LoVo (cell line): ENCODE data around the gene BCR.

ENCODE experiments used
- DNase-seq: peaks from one replicate; pipeline ENCODE4 v3.0.0-alpha.2; 2016; ENCODE audit warnings: low spot score

BCR gene

DNA sequence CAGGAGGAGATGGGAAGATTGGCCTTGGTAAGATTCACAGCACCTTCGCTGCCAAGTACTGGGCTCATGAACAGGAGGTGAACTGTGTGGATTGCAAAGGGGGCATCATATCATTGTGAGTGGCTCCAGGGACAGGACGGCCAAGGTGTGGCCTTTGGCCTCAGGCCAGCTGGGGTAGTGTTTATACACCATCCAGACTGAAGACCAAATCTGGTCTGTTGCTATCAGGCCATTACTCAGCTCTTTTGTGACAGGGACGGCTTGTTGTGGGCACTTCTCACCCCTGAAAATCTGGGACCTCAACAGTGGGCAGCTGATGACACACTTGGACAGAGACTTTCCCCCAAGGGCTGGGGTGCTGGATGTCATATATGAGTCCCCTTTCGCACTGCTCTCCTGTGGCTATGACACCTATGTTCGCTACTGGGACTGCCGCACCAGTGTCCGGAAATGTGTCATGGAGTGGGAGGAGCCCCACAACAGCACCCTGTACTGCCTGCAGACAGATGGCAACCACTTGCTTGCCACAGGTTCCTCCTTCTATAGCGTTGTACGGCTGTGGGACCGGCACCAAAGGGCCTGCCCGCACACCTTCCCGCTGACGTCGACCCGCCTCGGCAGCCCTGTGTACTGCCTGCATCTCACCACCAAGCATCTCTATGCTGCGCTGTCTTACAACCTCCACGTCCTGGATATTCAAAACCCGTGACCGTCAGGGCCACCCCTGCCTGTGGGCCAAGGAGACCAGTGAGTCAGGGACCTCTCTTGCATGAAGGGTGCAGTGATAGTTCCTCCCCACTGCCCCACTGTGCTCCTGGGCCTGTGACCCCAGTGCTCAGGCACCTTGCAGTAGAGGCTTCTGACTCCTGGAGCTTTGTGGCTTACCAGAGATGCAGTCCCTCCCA is 83.6 kb downstream of the BCR start:
- DNase-seq = no peak

DNA sequence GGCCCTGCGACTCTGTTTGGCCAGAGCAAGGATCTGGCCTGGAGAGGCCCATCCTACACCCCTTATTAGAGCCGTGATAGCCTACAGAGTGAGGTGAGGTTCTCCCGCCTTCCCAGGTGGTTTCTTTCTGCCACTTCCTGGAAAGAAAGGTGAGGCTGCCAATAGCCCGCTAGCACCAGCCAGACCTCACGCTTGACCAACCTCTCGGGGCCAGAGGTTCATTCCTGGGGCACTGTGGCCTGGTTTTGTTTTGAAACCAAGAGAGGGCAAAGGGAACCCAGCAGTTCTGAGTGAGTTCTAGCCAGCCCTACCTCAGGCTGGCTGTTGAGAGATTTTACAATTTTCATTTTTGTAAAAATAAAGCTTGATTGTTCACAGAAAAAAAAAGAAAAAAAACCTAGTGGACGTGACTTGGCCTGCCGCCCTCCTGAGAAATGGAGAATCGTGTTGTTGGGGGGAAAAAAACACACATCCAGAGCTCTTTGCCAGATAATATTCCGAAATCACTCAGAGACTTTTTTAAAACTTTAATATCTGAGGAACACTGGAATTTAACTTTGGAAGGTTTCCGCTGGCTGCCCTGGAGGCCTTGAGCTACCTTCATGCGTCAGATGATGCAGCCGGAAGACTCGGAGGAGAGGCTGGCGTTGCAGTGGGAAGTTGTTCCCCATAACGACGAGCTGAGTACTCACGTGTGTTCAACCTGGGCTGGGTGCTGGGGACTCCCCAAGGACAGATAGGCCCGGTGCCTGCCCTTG is 84.5 kb downstream of the BCR start:
- DNase-seq = no peak

DNA sequence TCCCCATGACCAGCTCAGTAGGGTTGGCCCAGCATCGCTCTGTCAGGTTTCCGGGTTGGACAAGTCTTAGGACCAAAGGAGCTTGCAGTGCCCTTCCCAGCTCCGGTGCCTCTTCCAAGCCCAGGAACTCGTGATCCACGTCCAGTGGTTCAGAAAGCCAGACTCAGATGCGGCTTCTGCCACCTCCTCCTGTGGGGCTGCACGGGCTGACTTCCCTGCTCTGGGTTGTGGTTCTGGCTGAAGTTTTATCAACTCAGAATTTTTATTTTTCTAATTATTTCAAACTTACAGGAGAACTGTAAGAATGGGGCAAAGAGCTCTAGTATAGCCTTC is 85.0 kb downstream of the BCR start:
- no peak for DNase-seq

DNA sequence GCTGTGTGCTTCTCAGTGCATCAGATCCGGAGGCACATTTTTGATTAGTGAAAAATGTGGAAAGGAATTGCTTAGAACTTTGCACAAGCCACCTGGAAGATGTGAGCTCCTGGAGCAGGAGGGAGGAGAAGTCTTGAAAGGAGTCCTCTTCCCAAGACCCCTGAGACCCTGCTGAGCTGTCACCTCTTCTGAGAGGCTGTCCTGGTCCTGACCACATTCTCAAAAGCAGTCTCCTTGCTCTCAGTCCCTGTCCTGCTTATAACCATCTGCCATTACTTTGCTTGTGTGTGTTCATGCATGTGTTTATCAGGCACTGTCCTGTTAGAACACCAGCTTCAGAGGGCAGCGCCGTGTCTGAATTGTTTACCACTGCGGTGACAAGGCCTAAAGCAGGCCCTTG is 86.5 kb downstream of the BCR start:
- DNase-seq = no peak

DNA sequence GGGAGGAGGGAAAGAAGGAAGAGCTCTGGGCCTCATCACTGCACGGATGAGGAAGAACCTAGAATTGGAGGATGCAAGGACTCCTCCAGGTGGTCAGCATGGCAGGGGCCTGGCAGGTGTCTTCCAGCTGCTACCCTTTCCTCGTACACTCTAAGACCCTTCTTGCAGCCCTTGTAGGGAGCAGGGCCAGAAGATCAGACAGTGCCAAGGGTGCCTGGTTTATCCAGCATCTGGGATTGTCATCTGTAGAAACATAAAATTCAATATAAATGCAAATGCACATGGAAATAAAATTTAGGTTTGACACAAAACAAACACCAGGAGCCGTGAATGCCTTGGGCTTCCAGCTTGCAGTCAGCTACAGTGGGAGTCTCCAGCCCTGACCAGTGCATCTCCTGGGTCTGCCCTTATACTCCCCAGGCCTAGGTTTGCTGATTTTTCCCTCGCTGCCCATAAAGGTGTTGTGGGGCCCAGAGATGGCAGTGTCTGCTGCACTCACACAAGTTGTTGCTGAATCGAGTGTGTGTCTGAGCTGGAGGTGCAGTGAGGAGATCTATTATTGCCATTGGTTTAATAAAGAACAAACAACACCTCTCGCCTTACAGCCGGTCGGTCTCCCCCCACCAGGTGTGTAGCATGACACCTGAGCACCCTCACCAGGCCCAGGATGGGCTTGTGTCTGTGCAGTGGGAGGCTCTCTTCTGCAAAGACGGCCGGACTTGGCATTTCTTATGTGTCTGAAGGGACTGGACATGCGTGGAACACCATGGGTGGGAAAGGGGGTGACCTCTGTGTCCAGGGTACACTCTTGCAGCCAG is 87.1 kb downstream of the BCR start:
- no peak for DNase-seq

DNA sequence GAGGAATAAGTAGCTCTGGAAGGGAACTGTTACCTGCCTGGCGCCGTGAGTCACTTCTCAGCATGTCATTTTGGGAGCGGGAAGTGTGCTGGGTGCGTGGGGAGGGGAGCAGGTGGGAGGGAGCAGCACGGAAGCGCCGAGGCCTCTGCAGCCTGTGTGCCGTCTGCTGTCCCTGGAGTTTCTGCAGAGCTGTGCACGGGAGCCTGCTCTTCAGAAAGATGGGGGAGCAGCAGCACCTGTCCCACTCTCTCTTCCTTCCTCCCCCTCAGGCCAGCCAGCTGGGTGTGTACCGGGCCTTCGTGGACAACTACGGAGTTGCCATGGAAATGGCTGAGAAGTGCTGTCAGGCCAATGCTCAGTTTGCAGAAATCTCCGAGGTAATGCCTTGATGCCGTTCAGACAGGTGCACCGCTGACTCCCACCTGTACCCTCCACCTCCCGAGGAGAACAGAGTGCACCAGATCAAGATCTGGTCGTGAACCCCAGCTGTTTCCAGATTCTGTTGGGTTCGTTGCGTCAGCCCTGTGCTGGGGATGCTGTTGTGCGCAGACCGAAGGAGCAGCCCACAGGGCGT is 87.9 kb downstream of the BCR start:
- no peak for DNase-seq

DNA sequence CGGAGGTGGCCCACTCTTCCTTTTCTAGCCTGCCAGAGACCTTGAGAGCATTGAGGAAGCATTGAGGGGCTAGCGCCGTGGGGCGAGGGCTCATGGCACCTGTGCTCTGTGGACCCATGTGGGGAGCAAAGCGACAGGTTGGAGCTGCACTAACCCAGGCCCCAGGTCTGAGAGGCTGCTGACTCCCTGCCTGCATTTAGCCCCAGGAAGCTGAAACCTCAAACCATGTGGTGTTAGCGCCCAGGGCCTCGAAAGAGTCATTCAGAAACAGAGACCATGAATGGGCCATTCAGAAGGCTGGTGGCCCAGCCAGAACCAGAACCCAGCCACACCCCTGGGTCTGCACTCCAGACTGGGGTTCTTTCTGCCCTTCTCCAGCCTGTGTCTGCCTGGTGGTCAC is 88.6 kb downstream of the BCR start:
- no peak for DNase-seq

DNA sequence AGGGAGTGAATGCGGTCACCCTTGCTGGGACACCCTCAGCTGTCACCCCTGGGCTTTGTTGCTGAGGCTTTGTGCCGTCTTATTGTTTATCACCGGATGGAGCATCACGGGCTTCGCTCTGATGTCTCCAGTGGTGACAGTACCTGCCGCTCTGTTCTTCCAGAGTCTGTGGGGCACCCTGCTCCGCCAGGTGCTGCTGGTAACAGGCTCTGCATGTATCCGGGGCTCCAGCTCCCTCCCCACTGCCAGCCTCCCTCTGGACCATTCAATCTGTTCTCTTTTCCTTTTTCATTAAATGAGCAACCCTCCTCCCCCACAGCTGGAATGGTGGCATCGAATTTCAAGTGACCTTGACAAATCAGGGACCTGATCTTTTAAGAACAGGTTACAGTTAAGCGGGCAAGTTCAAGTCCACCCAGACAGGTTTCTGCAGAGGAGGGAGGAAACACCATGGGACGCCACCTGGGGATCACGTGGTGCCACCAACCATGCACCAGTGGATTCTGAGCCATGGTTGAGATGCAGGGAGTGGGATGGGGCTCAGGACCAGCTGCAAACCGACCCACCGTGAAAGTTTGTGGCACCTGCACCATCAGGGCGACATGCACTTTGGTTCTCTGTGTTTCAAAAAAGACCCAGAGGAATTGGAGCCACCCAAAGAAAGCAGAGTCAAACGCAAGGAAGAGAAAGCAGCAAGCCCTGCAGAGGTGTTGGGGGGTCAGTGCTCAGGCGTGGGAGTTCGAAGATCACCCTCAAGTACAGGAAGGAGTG is 89.3 kb downstream of the BCR start:
- no peak for DNase-seq

DNA sequence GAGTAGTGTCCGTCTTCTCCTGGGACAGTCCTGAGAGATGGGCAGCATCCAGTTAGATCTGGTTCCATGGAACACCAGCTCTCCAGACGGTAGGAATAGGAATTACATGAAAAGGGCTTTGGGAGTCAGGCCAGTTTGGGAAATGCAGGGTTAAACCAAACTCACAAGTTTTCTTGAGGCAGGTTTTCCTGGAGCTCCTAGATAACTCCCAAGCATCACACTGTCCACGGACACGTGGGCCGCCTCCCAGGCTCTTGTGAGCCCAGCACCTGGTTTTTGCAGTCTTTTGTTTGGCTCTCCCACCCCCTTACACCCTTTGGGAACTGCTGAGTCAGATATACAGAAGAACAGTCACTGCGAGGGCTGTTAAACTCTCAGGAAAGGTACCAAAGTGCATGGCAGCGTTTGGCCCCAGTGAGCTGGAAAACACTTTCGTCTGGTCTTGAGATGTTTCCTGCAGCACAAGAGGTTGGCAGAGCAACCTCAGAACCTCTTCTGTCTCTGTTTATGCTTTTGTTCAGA is 90.0 kb downstream of the BCR start:
- DNase-seq = no peak

DNA sequence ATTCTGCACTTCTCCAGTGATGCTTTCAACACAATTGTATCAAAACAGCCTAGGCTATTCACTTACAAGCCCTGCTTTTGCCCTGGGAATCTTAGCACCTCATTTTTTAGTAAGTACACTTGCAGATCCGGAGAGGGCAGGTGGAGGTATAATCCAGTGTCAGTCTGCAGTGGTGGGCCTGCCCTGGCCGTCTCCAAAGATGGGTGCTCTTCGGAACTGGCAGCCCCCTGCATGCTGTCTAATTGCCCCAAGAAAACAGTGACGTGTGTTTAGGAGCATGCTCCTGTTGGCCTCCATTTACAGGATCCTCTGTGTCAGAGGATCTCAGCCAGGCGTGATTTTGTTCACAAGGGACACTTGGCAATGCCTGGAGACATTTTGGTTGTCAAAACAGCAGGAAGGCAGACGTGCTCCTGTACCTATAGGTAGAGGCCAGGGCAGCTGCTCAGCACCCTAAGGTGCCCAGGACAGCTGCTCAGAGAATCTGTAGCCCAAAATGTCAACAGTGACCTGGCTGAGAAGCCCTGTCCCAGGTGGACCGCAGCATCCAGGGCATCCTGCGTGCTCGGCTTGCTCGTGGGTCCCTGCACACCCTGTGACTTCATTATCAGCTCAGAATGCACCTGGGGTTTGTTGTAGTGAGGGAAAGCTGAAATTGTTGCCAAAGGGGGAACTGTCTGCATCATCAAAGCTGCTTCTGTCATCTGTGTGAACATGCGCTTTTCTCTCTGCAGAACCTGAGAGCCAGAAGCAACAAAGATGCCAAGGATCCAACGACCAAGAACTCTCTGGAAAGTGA is 90.7 kb downstream of the BCR start:
- DNase-seq = no peak

DNA sequence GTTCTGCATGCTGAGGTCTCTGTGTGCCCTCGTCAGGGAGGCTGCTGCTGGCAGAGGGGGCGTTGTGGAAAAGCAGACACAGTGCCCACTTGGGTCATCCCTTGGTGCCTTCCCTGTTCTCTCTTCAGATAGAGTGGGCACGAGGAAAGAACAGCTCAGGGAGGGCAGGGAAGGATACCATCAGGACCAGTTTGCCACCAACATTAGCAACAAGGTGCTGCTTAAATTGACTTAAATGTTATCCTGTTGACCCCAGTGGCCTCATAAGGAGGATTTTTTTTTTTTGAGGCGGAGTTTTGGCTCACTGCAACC is 91.2 kb downstream of the BCR start:
- no peak for DNase-seq

DNA sequence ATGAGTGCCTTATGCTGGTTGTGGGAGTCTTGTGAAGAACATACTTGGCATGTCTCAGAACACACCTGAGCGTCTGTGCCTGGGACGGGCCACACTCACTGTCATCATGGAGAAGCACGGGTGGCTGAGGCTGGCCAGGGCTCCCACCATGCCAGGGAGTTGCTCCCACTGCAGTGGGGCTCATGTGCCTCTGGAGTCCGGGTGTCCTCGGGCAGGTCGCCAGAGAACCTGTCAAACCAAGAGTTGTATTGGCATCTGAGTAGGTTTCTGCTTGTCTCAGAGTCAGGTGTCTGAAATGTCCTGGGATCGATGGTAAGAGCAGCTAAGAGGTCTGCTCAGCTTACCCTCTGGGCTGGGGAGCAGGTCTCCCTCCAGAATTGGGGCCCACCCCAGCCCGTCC is 92.1 kb downstream of the BCR start:
- DNase-seq = no peak

DNA sequence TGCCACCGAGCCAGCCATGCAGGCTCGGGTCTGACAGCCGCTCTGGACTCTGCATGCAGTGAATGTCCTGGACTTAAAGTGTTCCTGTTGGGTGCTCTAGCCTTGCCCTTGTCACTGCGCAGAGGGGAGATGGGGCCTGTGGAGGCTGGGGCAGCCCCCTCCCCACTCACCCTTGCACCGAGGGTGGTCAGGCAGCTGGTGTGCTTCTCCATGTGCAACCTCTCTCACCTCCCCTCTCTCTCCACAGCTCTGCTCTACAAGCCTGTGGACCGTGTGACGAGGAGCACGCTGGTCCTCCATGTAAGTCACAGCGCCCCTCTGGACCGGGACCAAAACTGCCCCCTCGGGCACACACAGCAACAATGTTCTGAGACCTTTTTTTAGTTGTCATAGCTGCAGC is 92.5 kb downstream of the BCR start:
- no peak for DNase-seq

DNA sequence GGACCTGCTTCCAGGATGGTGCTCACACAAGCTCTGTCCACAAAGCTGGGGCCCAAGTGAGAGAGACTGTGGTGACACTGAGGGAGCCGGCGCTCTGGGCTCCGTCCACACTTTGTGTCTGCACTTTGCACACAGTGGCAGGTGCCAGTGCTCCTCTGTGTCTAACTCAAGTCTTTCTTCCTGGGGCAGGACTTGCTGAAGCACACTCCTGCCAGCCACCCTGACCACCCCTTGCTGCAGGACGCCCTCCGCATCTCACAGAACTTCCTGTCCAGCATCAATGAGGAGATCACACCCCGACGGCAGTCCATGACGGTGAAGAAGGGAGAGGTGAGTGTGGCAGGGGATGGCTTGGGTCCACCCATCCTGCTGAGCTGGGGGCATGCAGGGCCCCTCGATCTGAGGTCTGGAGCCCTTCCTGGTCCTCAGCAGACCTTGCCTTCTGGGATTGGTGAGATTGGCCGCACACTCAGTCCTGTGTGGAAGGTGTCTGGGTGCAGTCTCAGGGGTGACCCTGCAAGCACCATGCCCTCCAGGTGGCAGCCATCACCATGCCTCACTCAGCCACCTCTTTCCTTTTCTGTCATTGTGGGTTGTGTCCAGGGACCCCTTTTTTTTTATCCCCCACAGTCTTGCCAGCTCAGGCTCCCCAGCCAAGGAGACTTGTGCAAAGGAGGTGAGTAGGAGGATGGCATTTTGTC is 93.3 kb downstream of the BCR start:
- no peak for DNase-seq

DNA sequence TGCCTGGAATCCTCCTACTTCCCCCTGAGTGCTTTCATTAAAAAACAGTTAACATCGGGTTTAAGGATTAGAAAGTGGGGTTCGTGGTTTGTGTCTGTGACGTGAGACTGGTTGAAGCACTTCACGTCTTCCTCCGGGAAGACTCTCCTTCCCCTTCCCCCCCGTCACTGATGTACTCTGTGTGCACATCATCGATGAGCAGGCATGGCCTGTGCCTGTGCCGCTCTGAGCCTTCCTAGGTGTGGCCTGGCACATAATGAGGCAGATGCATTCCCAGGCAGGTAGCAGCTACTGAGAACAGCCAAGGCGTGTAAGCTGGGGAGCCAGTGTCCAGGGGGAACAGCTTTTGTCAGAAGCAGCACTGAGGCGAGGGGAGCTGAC is 93.8 kb downstream of the BCR start:
- DNase-seq = no peak

DNA sequence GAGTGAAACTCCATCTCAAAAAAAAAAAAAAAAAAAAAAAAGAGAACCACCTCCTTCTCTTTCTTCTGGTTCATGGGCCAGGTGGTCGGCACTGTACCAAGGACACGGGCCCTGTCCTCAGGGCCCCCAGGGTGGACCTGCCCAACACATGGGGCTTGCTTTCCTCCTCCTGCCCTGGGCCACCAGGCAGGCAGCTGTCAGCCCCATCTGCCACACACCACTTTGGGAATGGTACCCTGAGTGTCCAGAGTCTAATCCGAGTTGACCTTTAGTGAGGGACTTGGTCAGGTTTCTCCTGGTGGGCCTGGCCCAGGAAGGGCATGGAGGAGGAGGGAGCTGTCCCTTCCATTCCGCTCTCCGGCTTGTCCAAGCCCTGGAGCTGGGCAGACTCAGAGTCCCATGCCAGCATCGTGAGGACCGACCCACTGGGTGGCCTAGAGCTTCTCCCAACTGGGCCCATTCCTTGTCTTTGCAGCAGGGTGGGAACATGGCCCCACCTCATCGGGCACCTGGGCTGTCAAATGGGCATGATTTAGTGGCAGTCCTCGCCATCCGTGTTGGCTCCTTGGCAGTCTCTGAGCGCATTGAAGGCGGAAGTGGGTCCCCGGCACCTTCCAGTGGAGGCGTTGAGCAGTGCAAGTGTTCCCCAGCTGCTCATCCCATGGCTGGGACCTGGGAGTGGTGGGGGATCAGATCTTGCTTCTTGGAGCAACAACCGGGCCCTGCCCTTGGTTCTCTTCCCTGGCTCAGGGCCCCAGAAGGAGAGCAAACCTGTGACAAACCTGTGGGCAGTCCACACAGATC is 94.8 kb downstream of the BCR start:
- no peak for DNase-seq

DNA sequence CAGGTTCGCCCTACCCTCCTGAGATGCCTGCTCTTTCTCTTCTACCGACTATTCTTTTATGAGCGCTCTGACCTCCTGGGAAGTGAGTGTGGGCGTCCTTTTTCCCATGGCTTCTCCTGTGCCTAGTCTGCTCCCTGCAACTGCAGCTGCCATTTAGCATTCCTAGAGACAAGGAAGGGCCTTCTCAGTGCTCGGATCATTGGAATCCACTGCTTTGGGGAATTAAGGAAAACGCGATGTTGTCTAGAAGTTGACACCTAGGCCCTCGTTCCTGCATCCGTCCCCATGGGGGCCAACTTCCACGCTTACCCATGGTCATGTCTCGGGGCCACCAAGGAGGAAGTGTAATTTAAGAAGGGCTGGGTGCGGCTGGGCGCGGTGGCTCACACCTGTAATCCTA is 95.4 kb downstream of the BCR start:
- no peak for DNase-seq

DNA sequence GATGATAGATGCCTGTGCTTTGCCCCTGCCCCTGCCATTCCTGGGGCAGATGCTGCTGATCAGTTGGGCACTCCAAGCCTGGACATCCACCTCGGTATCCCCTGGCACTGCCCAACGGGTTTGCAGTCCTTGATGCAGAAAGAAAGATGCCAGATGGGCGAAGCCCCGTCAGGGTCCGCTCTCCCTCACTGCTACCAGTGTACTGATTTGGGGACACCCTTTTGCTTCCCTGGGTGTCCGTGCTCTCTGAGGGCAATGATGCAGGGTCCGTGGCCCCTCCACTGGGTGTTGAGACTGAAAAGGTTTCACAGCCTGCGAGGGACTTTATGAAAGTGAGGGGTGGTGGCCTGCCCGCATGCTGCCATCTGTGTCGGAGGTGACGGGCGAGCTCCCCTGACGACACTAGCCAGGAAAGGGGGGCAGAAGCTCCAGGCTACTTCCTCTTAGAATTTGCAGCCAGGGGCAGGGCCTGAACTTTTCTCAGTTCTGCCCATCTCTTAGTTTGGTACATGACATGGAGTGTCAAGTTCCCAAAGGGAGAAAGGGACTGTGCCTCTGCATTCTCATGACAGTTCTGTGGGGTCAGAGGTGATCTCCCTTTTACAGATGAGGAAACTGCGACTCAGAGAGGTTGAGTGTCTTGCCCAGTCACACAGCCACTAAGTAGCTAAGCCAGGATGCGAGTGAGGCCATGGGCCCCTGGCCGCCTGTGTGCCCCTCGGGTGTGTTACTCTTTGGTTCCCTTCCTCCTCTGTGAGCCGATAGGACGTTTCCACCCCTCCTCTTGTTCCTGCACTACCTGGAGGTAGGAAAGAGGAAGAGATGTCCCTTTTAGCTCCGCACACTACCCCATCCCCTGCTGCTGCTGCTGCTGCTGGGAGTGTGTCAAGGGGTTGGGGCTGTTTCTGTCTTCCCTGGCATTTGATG is 96.6 kb downstream of the BCR start:
- no peak for DNase-seq
